CD4-positive, alpha-beta memory T cell (primary cell): ENCODE measurements around the gene NXPH3. TPM values are rescaled to one million over a fixed set of nuclear protein-coding genes. Genes with fewer than 3 reads are reported as not detected.

Source experiments
- CTCF ChIA-PET: fragments of 350-600 bp; sonication (Branson Sonifier 250); formaldehyde crosslinking; loops from one replicate; lab custom pipeline; 2021; ENCODE audit warnings: inconsistent platforms; ENCODE audit not compliant: partially characterized antibody; lab: Charles Lee
- POLR2A ChIA-PET: fragments of 350-600 bp; sonication (Branson Sonifier 250); formaldehyde crosslinking; loops from one replicate; lab custom pipeline; 2021; ENCODE audit not compliant: partially characterized antibody; lab: Charles Lee
- DNase-seq, 5 donors: peaks; one replicate each; pipeline versions ENCODE4 v3.0.0 to v3.0.0-alpha.2; 2020 to 2022; ENCODE audit warnings: mixed read lengths in 1 of 5
- H3K27ac ChIP-seq: one replicate; pipeline ENCODE4 v1.7.0; 2013; ENCODE audit warnings: low read depth, low read length
- H3K27me3 ChIP-seq: 2 replicates; pipeline ENCODE4 v1.7.0; 2013; ENCODE audit warnings: mild to moderate bottlenecking, low read length, moderate library complexity; ENCODE audit not compliant: insufficient read depth
- H3K36me3 ChIP-seq: 2 replicates; pipeline ENCODE4 v1.7.0; 2013; ENCODE audit warnings: mild to moderate bottlenecking, low read length, moderate library complexity; ENCODE audit not compliant: insufficient read depth
- H3K4me1 ChIP-seq: 2 replicates; pipeline ENCODE4 v1.7.0; 2013; ENCODE audit warnings: mild to moderate bottlenecking, low read length, moderate library complexity; ENCODE audit not compliant: insufficient read depth
- H3K4me3 ChIP-seq, 2 donors: one replicate each; pipeline ENCODE4 v1.7.0; 2013; ENCODE audit warnings: low read length in 2 of 2, mild to moderate bottlenecking in 1 of 2
- H3K9me3 ChIP-seq, 2 donors: one replicate each; pipeline ENCODE4 v1.7.0; 2013; ENCODE audit warnings: low read length in 2 of 2, control low read depth in 1 of 2; ENCODE audit not compliant: control insufficient read depth in 1 of 2
- H3K27ac Mint-ChIP-seq, 7 donors: one replicate each; pipeline ENCODE4 v1.8.0; 2020 to 2021; ENCODE audit warnings: mixed read lengths in 7 of 7, mild to moderate bottlenecking in 6 of 7, inconsistent platforms in 3 of 7, moderate library complexity in 3 of 7
- H3K27me3 Mint-ChIP-seq, 2 donors: one replicate each; pipeline ENCODE4 v1.8.0; 2020 to 2021; ENCODE audit warnings: mixed read lengths in 2 of 2
- H3K36me3 Mint-ChIP-seq, 2 donors: one replicate each; pipeline ENCODE4 v1.8.0; 2020 to 2021; ENCODE audit warnings: mixed read lengths in 2 of 2, inconsistent platforms in 1 of 2, mild to moderate bottlenecking in 1 of 2
- H3K4me1 Mint-ChIP-seq, 4 donors: one replicate each; pipeline ENCODE4 v1.8.0; 2020 to 2021; ENCODE audit warnings: mixed read lengths in 4 of 4, mild to moderate bottlenecking in 1 of 4
- H3K4me3 Mint-ChIP-seq, 8 donors: one replicate each; pipeline ENCODE4 v1.8.0; 2020 to 2021; ENCODE audit warnings: mixed read lengths in 8 of 8, mild to moderate bottlenecking in 7 of 8, moderate library complexity in 6 of 8, inconsistent platforms in 3 of 8
- H3K9me3 Mint-ChIP-seq, 8 donors: one replicate each; pipeline ENCODE4 v1.8.0; 2020 to 2021; ENCODE audit warnings: mixed read lengths in 8 of 8, mild to moderate bottlenecking in 5 of 8, inconsistent platforms in 3 of 8, moderate library complexity in 1 of 8
- intact Hi-C: fragments of 100-400 bp; cut with micrococcal nuclease; formaldehyde crosslinking; loops from one replicate; pipeline ENCODE4 v1.15.1; 2023
- polyA plus RNA-seq, 2 donors: library from polyadenylated mRNA; unstranded; fragments of 300-500 nt; fragmentation: Illumina TruSeq; gene quantifications; one replicate each; pipeline ENCODE4 v1.2.3, GENCODE V29; 2021
- total RNA-seq, 2 experiments: library from RNA; stranded (reverse); gene quantifications; one replicate each; pipeline ENCODE4 v1.2.3, GENCODE V29; 2021

NXPH3 gene
- total and polyA plus RNA-seq, 4 experiments from 2014 or later = not detected

DNA sequence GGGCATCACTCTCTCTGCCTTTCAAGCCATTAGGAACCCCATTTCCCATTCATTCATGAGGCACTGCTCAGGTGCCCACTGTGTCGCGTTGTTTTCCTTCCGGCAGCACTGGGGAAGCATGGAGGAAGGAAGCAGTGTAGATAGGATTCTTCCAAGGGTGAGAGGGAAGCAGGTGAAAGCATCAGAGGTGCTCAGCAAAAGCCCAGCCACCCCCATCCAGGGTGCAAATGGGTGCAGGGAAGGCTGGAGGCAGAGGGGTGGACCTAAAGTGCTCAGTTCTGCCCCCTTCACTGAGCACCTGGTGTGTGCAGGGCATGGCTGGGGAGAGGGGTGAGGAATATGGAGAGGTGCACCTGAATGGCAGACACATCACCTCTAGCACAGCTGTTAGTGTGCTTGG, 3.4 kb upstream of the NXPH3 start:
- H3K27ac ChIP-seq = no peak overlapping the region
- no peak for DNase-seq
- no peaks in the 10 kb centered on the region for H3K36me3 Mint-ChIP-seq
- peaks cover 4 to 29% (median 22%) of the 10 kb centered on the region in 4 donors for H3K4me1 Mint-ChIP-seq
- CTCF ChIA-PET = interaction anchor here (1.1 to 11.9 kb wide), 7 partner anchors 17 to 304 kb away, joined by 3 to 219 read pairs (median 5); partner anchors contain the start of gene SLC35B1
- H3K4me1 ChIP-seq = peaks cover 27% of the 10 kb centered on the region
- H3K4me3 Mint-ChIP-seq = peak overlapping the region in 2 of 8 donors; percentile 11 to 20
- no peaks in the 10 kb centered on the region for H3K36me3 ChIP-seq
- peak overlapping the region in 2 of 7 donors; percentile 48 to 55 for H3K27ac Mint-ChIP-seq
- H3K27me3 ChIP-seq = peaks cover 11% of the 10 kb centered on the region
- H3K4me3 ChIP-seq = no peak overlapping the region
- H3K9me3 ChIP-seq = no peaks in the 10 kb centered on the region
- H3K27me3 Mint-ChIP-seq = peaks cover 13 to 19% of the 10 kb centered on the region in 2 donors
- POLR2A ChIA-PET = no interaction called here
- intact Hi-C loops = no loop called here
- H3K9me3 Mint-ChIP-seq = no peaks in the 10 kb centered on the region

DNA sequence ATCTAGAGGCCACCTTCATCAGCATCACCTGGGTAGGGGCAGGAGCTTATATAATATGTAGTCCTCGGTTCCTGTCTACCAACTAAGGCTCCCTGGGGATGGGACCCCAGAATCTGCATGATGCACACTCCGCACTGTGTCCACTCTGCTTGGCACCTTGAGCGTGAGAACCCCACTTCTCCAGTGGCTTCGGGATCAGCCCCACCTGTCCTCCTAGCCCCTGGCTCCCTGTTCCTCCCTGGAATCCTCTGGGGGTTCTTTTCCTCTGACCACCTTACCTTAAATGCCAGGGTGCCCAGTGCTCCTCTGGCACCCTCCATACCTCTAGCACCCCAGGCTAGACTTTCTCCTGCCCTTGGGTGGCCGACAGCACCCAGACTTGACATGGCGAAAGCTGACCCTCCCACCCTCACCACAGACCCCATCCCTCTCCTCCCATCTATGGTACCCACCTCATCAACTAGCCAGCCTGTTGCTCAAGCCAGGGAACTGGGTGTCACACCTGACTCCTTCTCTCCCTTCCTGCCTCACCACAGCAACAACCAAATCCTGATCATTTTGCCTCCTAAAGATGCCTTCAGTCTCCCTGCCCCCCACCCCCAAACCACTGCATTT, 2.8 kb upstream of the NXPH3 start:
- intact Hi-C loops = no loop called here
- CTCF ChIA-PET = interaction anchor here (0.7 to 11.9 kb wide), 6 partner anchors 17 to 303 kb away, joined by 3 to 219 read pairs (median 4); partner anchors contain the start of gene SLC35B1
- H3K27me3 Mint-ChIP-seq = peaks cover 18 to 26% of the 10 kb centered on the region in 2 donors

DNA sequence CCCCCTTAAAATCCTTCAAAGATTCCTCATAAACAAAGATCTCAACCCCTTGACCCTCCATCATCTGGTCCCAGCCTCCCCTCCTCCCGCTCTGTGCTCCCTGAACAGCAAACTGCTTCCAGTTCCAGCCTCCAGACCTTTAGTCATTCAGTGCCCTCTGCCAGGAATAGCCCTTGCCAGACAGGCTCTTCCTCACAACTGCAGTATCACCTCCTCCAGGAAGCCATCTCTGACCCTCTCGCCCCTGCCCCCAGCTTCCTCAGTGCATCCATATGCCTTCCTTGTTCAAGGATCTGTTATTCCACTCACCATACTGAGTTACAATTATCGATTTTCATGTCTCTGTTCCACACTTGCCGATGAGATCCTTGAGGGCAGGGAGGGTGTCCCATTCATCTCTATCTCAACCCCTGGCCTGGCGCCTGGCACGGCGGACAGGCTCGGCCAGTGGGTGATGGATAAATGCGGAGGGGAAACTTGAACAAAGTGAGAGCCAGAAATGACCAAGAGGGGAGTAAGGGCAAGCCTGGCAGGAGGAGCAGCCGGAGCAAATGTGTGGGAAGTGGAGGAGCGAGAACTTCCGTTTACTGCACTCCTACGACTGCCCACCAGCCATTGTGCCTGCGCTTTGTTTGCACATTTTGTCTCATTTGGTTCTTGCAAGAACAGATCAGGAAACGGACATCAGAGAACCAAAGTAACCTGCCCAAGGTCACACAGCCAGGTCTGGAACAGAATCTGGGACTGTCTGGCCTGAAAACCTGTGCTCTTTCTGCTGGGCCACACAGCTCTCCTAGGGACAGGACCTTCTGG, 2.0 kb upstream of the NXPH3 start:
- CTCF ChIA-PET = interaction anchor here (0.7 to 11.9 kb wide), 4 partner anchors 39 to 424 kb away, joined by 3 to 219 read pairs (median 3); no protein-coding TSS in a partner anchor
- POLR2A ChIA-PET = no interaction called here
- H3K27me3 Mint-ChIP-seq = peaks cover 18 to 30% of the 10 kb centered on the region in 2 donors
- Histone ChIP-seq H3K9me3 (no peaks in the 10 kb centered on the region), H3K4me1 (peaks cover 17% of the 10 kb centered on the region), H3K4me3 (no peak overlapping the region), H3K27me3 (peaks cover 18% of the 10 kb centered on the region), H3K36me3 (no peaks in the 10 kb centered on the region), H3K27ac (no peak overlapping the region)
- H3K36me3 Mint-ChIP-seq = no peaks in the 10 kb centered on the region
- DNase-seq = no peak
- intact Hi-C loops = no loop called here
- H3K27ac Mint-ChIP-seq = no peak overlapping the region
- peaks cover 2 to 26% (median 17%) of the 10 kb centered on the region in 4 donors for H3K4me1 Mint-ChIP-seq
- H3K4me3 Mint-ChIP-seq = peak overlapping the region in 3 of 8 donors; percentile 32 to 67 (median 33)
- no peaks in the 10 kb centered on the region for H3K9me3 Mint-ChIP-seq

More for the DNA sequence above, 2.8 kb upstream of the NXPH3 start:
- H3K27ac Mint-ChIP-seq = peak overlapping the region in 1 of 7 donors; percentile 55
- H3K4me1 Mint-ChIP-seq = peaks cover 4 to 31% (median 22%) of the 10 kb centered on the region in 4 donors
- POLR2A ChIA-PET = no interaction called here
- no peak overlapping the region for H3K27ac ChIP-seq
- H3K36me3 ChIP-seq = no peaks in the 10 kb centered on the region
- DNase-seq = no peak
- no peaks in the 10 kb centered on the region for H3K9me3 Mint-ChIP-seq
- no peaks in the 10 kb centered on the region for H3K36me3 Mint-ChIP-seq
- peaks cover 24% of the 10 kb centered on the region for H3K4me1 ChIP-seq
- H3K4me3 ChIP-seq = no peak overlapping the region
- H3K4me3 Mint-ChIP-seq = peak overlapping the region in 2 of 8 donors; percentile 1 to 4
- H3K9me3 ChIP-seq = no peaks in the 10 kb centered on the region
- H3K27me3 ChIP-seq = peaks cover 15% of the 10 kb centered on the region

DNA sequence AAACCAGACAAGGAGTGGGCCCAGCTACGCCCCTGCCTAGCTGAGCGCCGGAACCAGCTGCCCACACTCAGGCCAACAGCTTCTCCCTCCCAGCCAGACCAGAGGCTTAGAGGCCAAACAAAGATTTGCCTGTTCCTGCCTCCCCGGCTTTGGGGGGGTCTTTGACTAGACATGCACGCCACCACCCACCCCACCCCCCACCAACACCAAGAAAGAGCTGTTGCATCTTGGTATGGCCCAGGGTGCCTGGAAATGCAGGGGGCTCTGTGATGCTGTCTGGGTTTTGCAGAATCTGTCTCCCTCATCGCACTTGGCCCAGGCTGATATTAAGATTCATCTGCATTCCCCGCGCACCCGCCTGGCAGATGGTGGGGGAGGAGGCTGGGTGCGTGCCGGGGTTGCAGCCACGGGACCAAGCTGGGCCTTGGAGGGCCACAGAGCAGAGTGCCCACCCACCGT, 1.3 kb upstream of the NXPH3 start:
- Histone ChIP-seq H3K36me3 (no peaks in the 10 kb centered on the region), H3K4me3 (no peak overlapping the region), H3K27me3 (peaks cover 18% of the 10 kb centered on the region), H3K27ac (no peak overlapping the region), H3K9me3 (no peaks in the 10 kb centered on the region), H3K4me1 (peaks cover 17% of the 10 kb centered on the region)
- POLR2A ChIA-PET = no interaction called here
- no peak for DNase-seq
- Mint-ChIP-seq H3K36me3 (no peaks in the 10 kb centered on the region), H3K4me3 (no peak overlapping the region), H3K4me1 (peaks cover 2 to 25% (median 17%) of the 10 kb centered on the region in 4 donors), H3K27me3 (peaks cover 18 to 32% of the 10 kb centered on the region in 2 donors), H3K9me3 (no peaks in the 10 kb centered on the region), H3K27ac (no peak overlapping the region)
- CTCF ChIA-PET = interaction anchor here (0.9 to 11.9 kb wide), 2 partner anchors 124 to 424 kb away, joined by 3 to 219 read pairs; no protein-coding TSS in a partner anchor
- intact Hi-C loops = no loop called here

DNA sequence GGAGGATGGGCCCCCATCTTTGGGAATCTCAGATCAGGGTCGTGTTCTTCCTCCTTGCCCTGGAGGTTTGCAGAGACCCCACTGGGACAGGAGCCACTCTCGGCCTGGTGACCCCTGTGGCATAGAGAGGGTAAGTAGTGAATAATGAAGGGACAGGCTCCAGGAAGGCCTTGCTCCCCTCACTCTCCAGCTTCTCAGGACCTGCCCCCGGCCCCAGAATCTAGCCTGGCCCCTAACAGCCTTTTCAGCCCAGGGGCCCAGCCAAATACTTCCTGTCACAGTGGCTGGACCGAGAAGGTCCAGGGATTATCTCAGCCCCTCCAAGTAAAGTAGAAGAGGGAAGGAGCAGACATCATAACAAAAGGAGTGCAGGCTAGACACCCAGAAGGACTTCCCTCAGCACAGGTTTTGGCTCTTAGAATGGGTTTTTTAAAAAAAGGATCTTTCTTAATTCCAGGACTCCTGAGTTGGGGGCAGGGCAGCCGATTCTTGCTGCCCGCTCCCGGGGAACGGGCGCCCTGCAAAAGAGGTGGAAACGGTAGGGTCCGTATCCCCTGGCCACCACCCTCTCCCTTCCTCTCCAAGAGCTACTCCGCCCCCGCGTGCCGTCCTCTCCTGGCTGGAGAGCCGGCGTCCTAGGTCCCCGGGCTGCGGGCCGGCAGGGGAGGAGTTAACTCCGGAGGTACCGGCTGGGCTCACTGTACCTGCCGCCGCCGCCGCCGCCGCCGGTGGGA, 559 bp upstream of the NXPH3 start:
- H3K27ac Mint-ChIP-seq = no peak overlapping the region
- Histone ChIP-seq H3K9me3 (no peaks in the 10 kb centered on the region), H3K27ac (no peak overlapping the region), H3K27me3 (peaks cover 18% of the 10 kb centered on the region), H3K36me3 (no peaks in the 10 kb centered on the region), H3K4me1 (peaks cover 17% of the 10 kb centered on the region), H3K4me3 (no peak overlapping the region)
- no peaks in the 10 kb centered on the region for H3K9me3 Mint-ChIP-seq
- POLR2A ChIA-PET = interaction anchor here (0.6 to 1.5 kb wide), 2 partner anchors 60 to 165 kb away, joined by 3 to 4 read pairs; no protein-coding TSS in a partner anchor
- DNase-seq = no peak
- CTCF ChIA-PET = interaction anchor here (0.7 to 11.9 kb wide), 5 partner anchors 8 to 512 kb away, joined by 3 to 219 read pairs (median 3); no protein-coding TSS in a partner anchor
- H3K4me1 Mint-ChIP-seq = peaks cover 2 to 21% (median 15%) of the 10 kb centered on the region in 4 donors
- H3K36me3 Mint-ChIP-seq = no peaks in the 10 kb centered on the region
- H3K4me3 Mint-ChIP-seq = peak overlapping the region in 5 of 8 donors; percentile 1 to 53 (median 45)
- H3K27me3 Mint-ChIP-seq = peaks cover 18 to 32% of the 10 kb centered on the region in 2 donors
- intact Hi-C loops = no loop called here

DNA sequence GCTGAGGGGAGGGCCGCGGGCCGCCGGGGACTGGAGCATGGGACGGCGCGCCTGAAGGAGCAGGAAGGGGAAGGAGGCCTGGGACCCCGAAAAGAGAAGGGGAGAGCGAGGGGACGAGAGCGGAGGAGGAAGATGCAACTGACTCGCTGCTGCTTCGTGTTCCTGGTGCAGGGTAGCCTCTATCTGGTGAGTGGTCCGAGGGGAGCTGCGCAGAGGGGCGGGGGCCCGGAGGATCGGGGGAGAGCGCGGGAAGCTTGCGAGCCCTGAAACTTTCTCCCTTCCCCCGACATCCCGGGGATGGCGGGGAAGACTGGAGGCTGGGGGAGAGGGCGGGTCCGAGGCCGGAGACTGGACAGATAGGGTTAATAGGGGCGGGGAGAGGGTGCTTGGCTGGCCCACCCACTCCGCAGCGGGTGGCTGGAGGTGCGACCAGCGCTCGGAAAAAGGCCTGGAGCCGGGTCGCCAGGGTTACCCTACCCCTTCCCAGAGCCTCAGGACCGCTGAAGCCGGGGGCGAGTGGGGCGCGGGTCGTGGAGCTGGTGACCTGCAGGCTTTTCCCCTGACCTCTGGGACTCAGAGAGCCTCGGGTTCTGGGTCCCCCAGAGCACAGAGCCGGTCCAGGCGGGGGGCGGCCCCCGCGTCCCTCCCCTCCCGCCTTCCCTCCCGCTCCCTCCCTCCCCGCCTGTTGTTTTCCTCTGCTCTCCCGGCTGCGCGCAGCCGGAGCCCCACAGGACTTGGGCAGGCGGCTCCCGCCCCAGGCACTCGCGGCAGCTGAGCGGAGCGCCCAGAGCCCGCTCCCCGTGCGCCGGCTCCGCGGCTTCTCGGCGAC, 631 bp downstream of the NXPH3 start:
- intact Hi-C loops = no loop called here
- no peaks in the 10 kb centered on the region for H3K36me3 ChIP-seq
- DNase-seq = no peak
- H3K9me3 Mint-ChIP-seq = no peaks in the 10 kb centered on the region
- peak overlapping the region; percentile 22 to 77 (median 72) for H3K4me3 Mint-ChIP-seq
- peaks cover 17% of the 10 kb centered on the region for H3K4me1 ChIP-seq
- CTCF ChIA-PET = interaction anchor here (0.6 to 11.9 kb wide), 6 partner anchors 9 to 420 kb away, joined by 3 to 219 read pairs (median 3); no protein-coding TSS in a partner anchor
- no peak overlapping the region for H3K27ac Mint-ChIP-seq
- peaks cover 2 to 15% (median 10%) of the 10 kb centered on the region in 4 donors for H3K4me1 Mint-ChIP-seq
- peaks cover 18% of the 10 kb centered on the region for H3K27me3 ChIP-seq
- H3K4me3 ChIP-seq = peak overlapping the region in 1 of 2 donors; percentile 27
- POLR2A ChIA-PET = interaction anchor here (1.3 to 1.5 kb wide), 2 partner anchors 132 to 164 kb away, joined by 3 to 4 read pairs; partner anchors contain the start of gene SLC35B1
- no peaks in the 10 kb centered on the region for H3K9me3 ChIP-seq
- no peak overlapping the region for H3K27ac ChIP-seq
- no peaks in the 10 kb centered on the region for H3K36me3 Mint-ChIP-seq
- H3K27me3 Mint-ChIP-seq = peaks cover 16 to 32% of the 10 kb centered on the region in 2 donors
